Uterus (tissue), 2 donors: ENCODE data around the gene C12orf43.

ENCODE experiments used
- POLR2A ChIP-seq, 2 donors: fragments of 450-650 bp; IDR thresholded peaks; one replicate each; pipeline ENCODE4 v1.6.1; 2016; ENCODE audit warnings: antibody characterized with exemption in 2 of 2, mild to moderate bottlenecking in 1 of 2, moderate library complexity in 1 of 2
- TF ChIP-seq, protein P1 (sequence below), 4 experiments: fragments of 200-600 bp in 2 of 4; fragments of 450-650 bp in 2 of 4; sonication (generic) in 2 of 4; IDR thresholded peaks; one replicate each; pipeline ENCODE4 v1.5.1; 2016 to 2019; ENCODE audit warnings: antibody characterized with exemption in 4 of 4, mild to moderate bottlenecking in 2 of 4, moderate library complexity in 1 of 4

DNA sequence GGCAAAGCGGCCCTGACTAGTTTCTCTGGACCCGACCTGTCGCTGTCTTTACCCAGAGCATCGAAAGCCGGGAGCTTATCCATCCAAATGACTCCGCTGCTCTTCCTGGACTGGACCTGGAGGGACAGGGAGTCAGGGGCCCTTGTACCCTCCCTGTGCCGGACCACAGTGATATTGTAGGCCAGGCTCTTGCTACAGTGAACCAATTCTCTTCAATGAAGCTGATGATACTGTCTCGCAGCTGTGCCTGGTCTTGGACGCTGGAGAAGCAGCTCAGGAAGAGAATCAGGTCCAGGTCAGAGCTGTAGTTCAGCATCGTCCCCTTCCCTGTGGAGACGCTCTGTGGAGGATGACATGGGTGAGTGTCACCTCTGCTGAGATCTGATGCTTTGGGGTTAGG lies 37.4 kb upstream of the C12orf43 start:
- TF ChIP-seq, protein P1, sequence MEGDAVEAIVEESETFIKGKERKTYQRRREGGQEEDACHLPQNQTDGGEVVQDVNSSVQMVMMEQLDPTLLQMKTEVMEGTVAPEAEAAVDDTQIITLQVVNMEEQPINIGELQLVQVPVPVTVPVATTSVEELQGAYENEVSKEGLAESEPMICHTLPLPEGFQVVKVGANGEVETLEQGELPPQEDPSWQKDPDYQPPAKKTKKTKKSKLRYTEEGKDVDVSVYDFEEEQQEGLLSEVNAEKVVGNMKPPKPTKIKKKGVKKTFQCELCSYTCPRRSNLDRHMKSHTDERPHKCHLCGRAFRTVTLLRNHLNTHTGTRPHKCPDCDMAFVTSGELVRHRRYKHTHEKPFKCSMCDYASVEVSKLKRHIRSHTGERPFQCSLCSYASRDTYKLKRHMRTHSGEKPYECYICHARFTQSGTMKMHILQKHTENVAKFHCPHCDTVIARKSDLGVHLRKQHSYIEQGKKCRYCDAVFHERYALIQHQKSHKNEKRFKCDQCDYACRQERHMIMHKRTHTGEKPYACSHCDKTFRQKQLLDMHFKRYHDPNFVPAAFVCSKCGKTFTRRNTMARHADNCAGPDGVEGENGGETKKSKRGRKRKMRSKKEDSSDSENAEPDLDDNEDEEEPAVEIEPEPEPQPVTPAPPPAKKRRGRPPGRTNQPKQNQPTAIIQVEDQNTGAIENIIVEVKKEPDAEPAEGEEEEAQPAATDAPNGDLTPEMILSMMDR (IDR thresholded peaks at IDR 0.05) = no peak
- no peak for TF ChIP-seq POLR2A (IDR thresholded peaks at IDR 0.05)
